HUES64 (cell line): ENCODE data around the gene YIF1A.

Experiments used
- H3K27ac ChIP-seq: 2 replicates; pipeline ENCODE4 v1.7.0; 2013; ENCODE audit warnings: low read depth, low read length, inconsistent platforms
- H3K27me3 ChIP-seq: 2 replicates; pipeline ENCODE4 v1.6.1; 2013; ENCODE audit warnings: mild to moderate bottlenecking, low read length; ENCODE audit not compliant: insufficient read depth
- H3K36me3 ChIP-seq: 2 replicates; pipeline ENCODE4 v1.6.1; 2013; ENCODE audit warnings: mild to moderate bottlenecking, low read length; ENCODE audit not compliant: insufficient read depth
- H3K4me1 ChIP-seq: 2 replicates; pipeline ENCODE4 v1.6.1; 2013; ENCODE audit warnings: mild to moderate bottlenecking, low read length, moderate library complexity; ENCODE audit not compliant: insufficient read depth
- H3K4me3 ChIP-seq: 2 replicates; pipeline ENCODE4 v1.5.1; 2013; ENCODE audit warnings: mild to moderate bottlenecking, low read length, moderate library complexity
- H3K9ac ChIP-seq: 2 replicates; pipeline ENCODE4 v1.6.1; 2013; ENCODE audit warnings: mild to moderate bottlenecking, low read depth, low read length
- H3K9me3 ChIP-seq: 2 replicates; pipeline ENCODE4 v1.6.1; 2013; ENCODE audit warnings: low read depth, low read length; ENCODE audit not compliant: insufficient read depth
- WGBS: fragments of 150-250, 120-280 bp; methylation state at CpG from one replicate; pipeline ENCODE4 v1.1.7; 2013; ENCODE audit warnings: missing lambda C conversion rate; 5-methylcytosine and 5-hydroxymethylcytosine counted together

The YIF1A gene

GRCh38 chr11:66331542-66332370 is 42.8 kb upstream of the YIF1A start:
- Histone ChIP-seq H3K36me3 (no peaks in the 10 kb centered on the region; the same call in 1 of the 2 replicates), H3K9ac (no peak overlapping the region), H3K4me3 (no peak overlapping the region), H3K27me3 (peaks cover 6% of the 10 kb centered on the region; the same call in 1 of the 2 replicates), H3K9me3 (no peaks in the 10 kb centered on the region), H3K27ac (no peak overlapping the region), H3K4me1 (peaks cover 13% of the 10 kb centered on the region)
- WGBS = 90% methylated on average over 12 of the region's 12 CpGs

GRCh38 chr11:66330931-66331330 is 42.0 kb upstream of the YIF1A start:
- H3K27ac ChIP-seq = no peak overlapping the region
- H3K27me3 ChIP-seq = peaks cover 6% of the 10 kb centered on the region; the same call in 1 of the 2 replicates
- no peak overlapping the region for H3K9ac ChIP-seq
- H3K36me3 ChIP-seq = no peaks in the 10 kb centered on the region; the same call in 1 of the 2 replicates
- H3K9me3 ChIP-seq = no peaks in the 10 kb centered on the region
- peaks cover 11% of the 10 kb centered on the region for H3K4me1 ChIP-seq
- no peak overlapping the region for H3K4me3 ChIP-seq
- WGBS = 86% methylated on average over 10 of the region's 10 CpGs

GRCh38 chr11:66329165-66329673 is 40.3 kb upstream of the YIF1A start:
- WGBS = 83% methylated on average over 3 of the region's 3 CpGs
- H3K36me3 ChIP-seq = no peaks in the 10 kb centered on the region; the same call in 1 of the 2 replicates
- H3K4me1 ChIP-seq = peaks cover 13% of the 10 kb centered on the region
- no peaks in the 10 kb centered on the region for H3K27me3 ChIP-seq
- no peak overlapping the region for H3K27ac ChIP-seq
- H3K9ac ChIP-seq = no peak overlapping the region
- no peaks in the 10 kb centered on the region for H3K9me3 ChIP-seq
- H3K4me3 ChIP-seq = no peak overlapping the region

GRCh38 chr11:66328302-66329144 is 39.6 kb upstream of the YIF1A start:
- Histone ChIP-seq H3K36me3 (no peaks in the 10 kb centered on the region; the same call in 1 of the 2 replicates), H3K4me1 (peaks cover 13% of the 10 kb centered on the region), H3K27ac (peak overlapping the region; percentile 71; the same call in 1 of the 2 replicates), H3K9me3 (no peaks in the 10 kb centered on the region), H3K9ac (peak overlapping the region; percentile 46; the same call in 1 of the 2 replicates), H3K27me3 (no peaks in the 10 kb centered on the region), H3K4me3 (peak overlapping the region; percentile 34; the same call in 1 of the 2 replicates)
- WGBS = 15% methylated on average over 19 of the region's 19 CpGs

GRCh38 chr11:66328031-66328301 is 39.0 kb upstream of the YIF1A start:
- Histone ChIP-seq H3K4me3 (no peak overlapping the region), H3K36me3 (no peaks in the 10 kb centered on the region; the same call in 1 of the 2 replicates), H3K27ac (no peak overlapping the region), H3K4me1 (peaks cover 13% of the 10 kb centered on the region), H3K27me3 (no peaks in the 10 kb centered on the region), H3K9ac (no peak overlapping the region), H3K9me3 (no peaks in the 10 kb centered on the region)
- WGBS = 95% methylated on average over 3 of the region's 3 CpGs

- H3K9me3 ChIP-seq = no peaks in the 10 kb centered on the region
- no peaks in the 10 kb centered on the region; the same call in 1 of the 2 replicates for H3K36me3 ChIP-seq
- no peaks in the 10 kb centered on the region for H3K27me3 ChIP-seq
- no peak overlapping the region for H3K27ac ChIP-seq
- no peak overlapping the region for H3K4me3 ChIP-seq
- WGBS = 85% methylated on average over 10 of the region's 10 CpGs
- H3K4me1 ChIP-seq = peaks cover 13% of the 10 kb centered on the region
- no peak overlapping the region for H3K9ac ChIP-seq
These were observed 38.5 kb upstream of the YIF1A start for GRCh38 chr11:66327171-66328030.

GRCh38 chr11:66326261-66327111 is 37.5 kb upstream of the YIF1A start:
- H3K4me3 ChIP-seq = no peak overlapping the region
- WGBS = 67% methylated on average over 20 of the region's 21 CpGs
- H3K9ac ChIP-seq = no peak overlapping the region
- no peaks in the 10 kb centered on the region for H3K36me3 ChIP-seq
- H3K4me1 ChIP-seq = peaks cover 13% of the 10 kb centered on the region
- no peaks in the 10 kb centered on the region for H3K27me3 ChIP-seq
- H3K9me3 ChIP-seq = no peaks in the 10 kb centered on the region
- no peak overlapping the region for H3K27ac ChIP-seq

GRCh38 chr11:66325263-66325671 is 36.3 kb upstream of the YIF1A start:
- Histone ChIP-seq H3K9ac (no peak overlapping the region), H3K4me1 (peaks cover 13% of the 10 kb centered on the region)

GRCh38 chr11:66324664-66325063 is 35.7 kb upstream of the YIF1A start:
- no peaks in the 10 kb centered on the region for H3K27me3 ChIP-seq
- 68% methylated on average over 8 of the region's 10 CpGs for WGBS
- no peaks in the 10 kb centered on the region for H3K36me3 ChIP-seq
- H3K4me1 ChIP-seq = peaks cover 13% of the 10 kb centered on the region
- H3K27ac ChIP-seq = 0 out of 2 replicates have a peak overlapping the region, but pooled peaks have one; percentile 18
- no peak overlapping the region for H3K4me3 ChIP-seq
- no peak overlapping the region for H3K9ac ChIP-seq
- no peaks in the 10 kb centered on the region for H3K9me3 ChIP-seq

More at GRCh38 chr11:66325263-66325671, 36.3 kb upstream of the YIF1A start:
- Histone ChIP-seq H3K4me3 (no peak overlapping the region), H3K9me3 (no peaks in the 10 kb centered on the region), H3K27me3 (no peaks in the 10 kb centered on the region), H3K27ac (no peak overlapping the region), H3K36me3 (no peaks in the 10 kb centered on the region)
- WGBS = 88% methylated on average over 8 of the region's 8 CpGs

GRCh38 chr11:66323684-66324083 is 34.7 kb upstream of the YIF1A start:
- H3K4me3 ChIP-seq = no peak overlapping the region
- no peaks in the 10 kb centered on the region for H3K9me3 ChIP-seq
- H3K4me1 ChIP-seq = peaks cover 13% of the 10 kb centered on the region
- no peak overlapping the region for H3K27ac ChIP-seq
- H3K36me3 ChIP-seq = no peaks in the 10 kb centered on the region
- whole genome bisulfite sequencing = 93% methylated on average over 1 of the region's 1 CpG
- no peak overlapping the region for H3K9ac ChIP-seq
- H3K27me3 ChIP-seq = no peaks in the 10 kb centered on the region
